ENCODE results near the gene MAG.
A peak's percentile ranks its signal among the peaks of the same experiment; 100 is the strongest.

The MAG gene

DNA sequence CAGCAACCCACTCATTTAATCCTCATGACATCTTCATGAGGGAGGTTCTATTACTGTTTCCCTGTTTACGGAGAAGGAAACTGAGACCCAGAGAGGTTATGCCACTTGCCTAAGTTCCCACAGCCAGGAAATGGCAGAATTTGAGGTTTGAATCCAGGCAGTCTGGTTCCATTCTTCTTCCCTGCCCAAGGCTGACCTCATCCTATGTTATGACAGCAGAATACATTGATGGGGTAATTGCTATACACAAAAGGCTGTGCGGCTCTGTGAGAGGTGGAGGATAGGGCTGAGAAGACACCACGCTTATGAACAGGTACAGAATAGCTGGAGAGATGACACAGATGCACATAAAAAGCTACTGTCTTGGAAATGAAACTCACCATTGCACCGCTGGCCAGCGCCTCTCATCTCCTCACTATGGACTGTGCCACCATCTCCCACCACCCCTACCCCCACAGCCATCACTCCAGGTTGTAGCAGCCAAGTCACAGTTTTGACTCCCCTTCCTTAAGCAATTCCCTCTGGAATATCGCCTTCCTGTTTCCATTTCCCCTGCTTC is 11.5 kb downstream of the MAG start:
- no peak for DNase-seq (ENCODE audit: low read depth)
- TF ChIP-seq, protein P1, sequence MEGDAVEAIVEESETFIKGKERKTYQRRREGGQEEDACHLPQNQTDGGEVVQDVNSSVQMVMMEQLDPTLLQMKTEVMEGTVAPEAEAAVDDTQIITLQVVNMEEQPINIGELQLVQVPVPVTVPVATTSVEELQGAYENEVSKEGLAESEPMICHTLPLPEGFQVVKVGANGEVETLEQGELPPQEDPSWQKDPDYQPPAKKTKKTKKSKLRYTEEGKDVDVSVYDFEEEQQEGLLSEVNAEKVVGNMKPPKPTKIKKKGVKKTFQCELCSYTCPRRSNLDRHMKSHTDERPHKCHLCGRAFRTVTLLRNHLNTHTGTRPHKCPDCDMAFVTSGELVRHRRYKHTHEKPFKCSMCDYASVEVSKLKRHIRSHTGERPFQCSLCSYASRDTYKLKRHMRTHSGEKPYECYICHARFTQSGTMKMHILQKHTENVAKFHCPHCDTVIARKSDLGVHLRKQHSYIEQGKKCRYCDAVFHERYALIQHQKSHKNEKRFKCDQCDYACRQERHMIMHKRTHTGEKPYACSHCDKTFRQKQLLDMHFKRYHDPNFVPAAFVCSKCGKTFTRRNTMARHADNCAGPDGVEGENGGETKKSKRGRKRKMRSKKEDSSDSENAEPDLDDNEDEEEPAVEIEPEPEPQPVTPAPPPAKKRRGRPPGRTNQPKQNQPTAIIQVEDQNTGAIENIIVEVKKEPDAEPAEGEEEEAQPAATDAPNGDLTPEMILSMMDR (conservative IDR thresholded peaks at IDR 0.05; ENCODE audit: low read depth, low read length), result no peak
- H3K4me3 ChIP-seq (ENCODE audit: low read length), result no peak overlapping the region

DNA sequence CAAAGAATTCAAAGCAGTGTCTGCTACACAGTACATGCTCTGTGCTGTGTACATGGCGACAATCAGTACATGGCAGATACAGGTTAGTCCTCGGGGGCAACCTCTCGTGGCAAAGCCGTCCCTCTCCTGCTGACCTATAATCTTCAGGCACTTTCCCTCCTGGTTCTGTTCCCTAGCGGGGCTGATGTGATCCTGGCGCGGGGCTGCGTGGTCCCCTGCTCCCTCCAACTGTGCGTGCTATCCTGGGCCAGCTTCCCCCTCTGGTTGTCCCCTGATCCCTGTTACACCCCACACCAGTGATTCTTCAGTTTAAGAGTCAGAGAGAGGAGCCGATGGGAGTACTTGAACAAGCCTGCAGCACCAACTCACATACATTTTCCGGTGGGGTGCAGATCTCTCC is 12.1 kb downstream of the MAG start:
- TF ChIP-seq, protein P1 (conservative IDR thresholded peaks at IDR 0.05; ENCODE audit: low read depth, low read length), result no peak
- no peak for DNase-seq (ENCODE audit: low read depth)
- no peak overlapping the region for H3K4me3 ChIP-seq (ENCODE audit: low read length)

- DNase-seq (ENCODE audit: low read depth), result no peak
- TF ChIP-seq, protein P1 (conservative IDR thresholded peaks at IDR 0.05; ENCODE audit: low read depth, low read length), result no peak
- no peak overlapping the region for H3K4me3 ChIP-seq (ENCODE audit: low read length)
These were observed 13.2 kb downstream of the MAG start for GRCh38 chr19:35305181-35305580.

- TF ChIP-seq, protein P1 (conservative IDR thresholded peaks at IDR 0.05; ENCODE audit: low read depth, low read length), result peak; percentile 55
- DNase-seq (ENCODE audit: low read depth), result no peak
These were observed 14.7 kb downstream of the MAG start for GRCh38 chr19:35306473-35307246.

GRCh38 chr19:35307931-35308330 is 16.0 kb downstream of the MAG start:
- TF ChIP-seq, protein P1 (conservative IDR thresholded peaks at IDR 0.05; ENCODE audit: low read depth, low read length), result no peak
- DNase-seq (ENCODE audit: low read depth), result no peak
- H3K4me3 ChIP-seq (ENCODE audit: low read length), result no peak overlapping the region

More at GRCh38 chr19:35306473-35307246, 14.7 kb downstream of the MAG start:
- no peak overlapping the region for H3K4me3 ChIP-seq (ENCODE audit: low read length)

- TF ChIP-seq, protein P1 (conservative IDR thresholded peaks at IDR 0.05; ENCODE audit: low read depth, low read length), result no peak
- no peak overlapping the region for H3K4me3 ChIP-seq (ENCODE audit: low read length)
- DNase-seq (ENCODE audit: low read depth), result no peak
These were observed 16.9 kb downstream of the MAG start for GRCh38 chr19:35308910-35309309.

Measured in retinal pigment epithelial cell (primary cell).